ENCODE data around the gene AGK. TPM values are rescaled to one million over a fixed set of nuclear protein-coding genes. Genes with fewer than 3 reads are reported as not detected.

AGK gene
- total and polyA plus RNA-seq, 12 donors, result 17.7 to 45.1 (median 38.3) TPM

- H3K4me3 ChIP-seq, result no peak overlapping the region
- no peak overlapping the region for H3K27ac ChIP-seq
- H3K9me3 ChIP-seq, result peaks cover 0 to 27% (median 5%) of the 10 kb centered on the region in 11 donors
- H3K4me1 ChIP-seq, result peaks cover 0 to 40% (median 8%) of the 10 kb centered on the region in 9 donors
- peaks cover 0 to 77% (median 4%) of the 10 kb centered on the region in 9 donors for H3K36me3 ChIP-seq
- TF ChIP-seq, protein P1, sequence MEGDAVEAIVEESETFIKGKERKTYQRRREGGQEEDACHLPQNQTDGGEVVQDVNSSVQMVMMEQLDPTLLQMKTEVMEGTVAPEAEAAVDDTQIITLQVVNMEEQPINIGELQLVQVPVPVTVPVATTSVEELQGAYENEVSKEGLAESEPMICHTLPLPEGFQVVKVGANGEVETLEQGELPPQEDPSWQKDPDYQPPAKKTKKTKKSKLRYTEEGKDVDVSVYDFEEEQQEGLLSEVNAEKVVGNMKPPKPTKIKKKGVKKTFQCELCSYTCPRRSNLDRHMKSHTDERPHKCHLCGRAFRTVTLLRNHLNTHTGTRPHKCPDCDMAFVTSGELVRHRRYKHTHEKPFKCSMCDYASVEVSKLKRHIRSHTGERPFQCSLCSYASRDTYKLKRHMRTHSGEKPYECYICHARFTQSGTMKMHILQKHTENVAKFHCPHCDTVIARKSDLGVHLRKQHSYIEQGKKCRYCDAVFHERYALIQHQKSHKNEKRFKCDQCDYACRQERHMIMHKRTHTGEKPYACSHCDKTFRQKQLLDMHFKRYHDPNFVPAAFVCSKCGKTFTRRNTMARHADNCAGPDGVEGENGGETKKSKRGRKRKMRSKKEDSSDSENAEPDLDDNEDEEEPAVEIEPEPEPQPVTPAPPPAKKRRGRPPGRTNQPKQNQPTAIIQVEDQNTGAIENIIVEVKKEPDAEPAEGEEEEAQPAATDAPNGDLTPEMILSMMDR (IDR thresholded peaks at IDR 0.05), result no peak
- DNase-seq (no peak), ATAC-seq (no peak)
- H3K27me3 ChIP-seq, result no peaks in the 10 kb centered on the region
- intact Hi-C loops (cut with DNase I), result no loop called here
These were observed 21.0 kb downstream of the AGK start for GRCh38 chr7:141572175-141572574.

GRCh38 chr7:141573511-141573910 lies 22.3 kb downstream of the AGK start:
- peaks cover 0 to 34% (median 5%) of the 10 kb centered on the region in 11 donors for H3K9me3 ChIP-seq
- TF ChIP-seq, protein P1 (IDR thresholded peaks at IDR 0.05), result no peak
- DNase-seq (no peak), ATAC-seq (peak in 5 of 8 donors; percentile 42 to 81 (median 60))
- H3K27me3 ChIP-seq, result no peaks in the 10 kb centered on the region
- H3K27ac ChIP-seq, result peak overlapping the region in 1 of 10 donors; percentile 37
- 57 to 71% methylated on average over 6 of the region's 6 CpGs for WGBS, 2 donors
- H3K4me3 ChIP-seq, result no peak overlapping the region
- H3K4me1 ChIP-seq, result peaks cover 0 to 28% (median under 1%) of the 10 kb centered on the region in 9 donors
- peaks cover 0 to 69% (median 0%) of the 10 kb centered on the region in 9 donors for H3K36me3 ChIP-seq
- intact Hi-C loops (cut with DNase I), result no loop called here

DNA sequence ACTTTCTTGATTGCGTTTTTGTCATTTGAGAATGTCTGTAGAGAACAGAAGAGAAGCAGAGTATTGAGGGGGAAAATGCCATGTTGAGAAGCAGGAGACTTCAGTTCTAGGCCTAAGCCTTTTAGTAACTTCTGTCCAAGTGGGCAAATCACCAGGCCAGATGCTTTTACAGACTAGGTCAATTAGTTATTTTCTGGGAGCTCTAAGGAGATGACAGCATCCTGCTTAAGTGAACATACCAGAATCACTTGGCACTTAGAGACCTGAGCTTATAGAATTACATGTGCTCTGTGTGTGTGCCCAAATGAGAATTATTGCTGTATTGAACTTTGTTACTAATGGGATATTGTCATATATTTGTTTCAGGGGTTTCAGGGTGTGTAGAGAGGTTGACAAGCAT lies 24.0 kb downstream of the AGK start:
- Histone ChIP-seq H3K4me1 (peaks cover 0 to 26% (median 0%) of the 10 kb centered on the region in 9 donors), H3K27ac (no peak overlapping the region), H3K36me3 (peaks cover 0 to 63% (median 0%) of the 10 kb centered on the region in 9 donors), H3K9me3 (peaks cover 0 to 50% (median 13%) of the 10 kb centered on the region in 11 donors), H3K4me3 (no peak overlapping the region), H3K27me3 (no peaks in the 10 kb centered on the region)
- no peak for ATAC-seq
- WGBS, 2 donors, result 100% methylated on average over 1 of the region's 1 CpG
- intact Hi-C loops (cut with DNase I), result no loop called here
- DNase-seq, result no peak
- TF ChIP-seq, protein P1 (IDR thresholded peaks at IDR 0.05), result no peak

DNA sequence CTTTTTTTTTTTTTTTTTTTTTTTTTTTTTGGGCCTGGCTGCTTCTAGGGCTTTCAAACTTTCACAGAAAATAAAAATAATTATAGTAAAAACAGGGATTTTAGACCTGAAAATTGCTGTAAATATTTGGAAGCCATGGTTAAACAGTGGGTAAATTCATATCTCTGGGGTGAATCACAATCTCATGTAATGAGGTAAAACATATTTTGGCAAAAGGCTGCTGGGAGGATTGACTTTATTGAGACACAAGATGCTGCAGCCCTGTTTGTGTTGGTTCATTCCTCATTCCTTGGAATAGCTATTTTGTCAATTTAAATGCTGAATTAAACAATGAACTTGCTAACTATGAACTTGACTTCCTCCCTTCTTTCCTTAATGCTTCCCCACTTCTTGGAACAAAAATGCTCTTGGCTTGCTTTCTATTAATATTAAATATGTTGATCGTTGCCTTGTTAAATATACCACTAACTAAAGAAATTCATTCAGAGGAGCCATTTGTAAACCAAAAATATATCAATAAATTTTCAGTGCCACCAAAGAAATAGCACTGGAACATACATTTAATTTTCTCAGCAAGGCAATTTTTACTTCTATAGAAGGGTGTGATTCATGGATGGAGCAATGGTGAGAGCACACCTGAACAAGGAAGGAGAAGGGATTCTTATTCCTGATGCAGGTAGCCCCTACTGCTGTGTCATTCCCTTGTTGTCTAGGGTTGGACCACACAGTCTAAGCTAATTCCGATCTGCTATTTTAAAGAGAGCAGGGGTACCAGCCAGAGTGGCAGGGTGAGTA lies 24.6 kb downstream of the AGK start:
- 94 to 100% methylated on average over 2 of the region's 2 CpGs for WGBS, 2 donors
- no peaks in the 10 kb centered on the region for H3K27me3 ChIP-seq

More for the DNA sequence above, 24.6 kb downstream of the AGK start:
- H3K4me1 ChIP-seq, result peaks cover 0 to 24% (median 0%) of the 10 kb centered on the region in 9 donors
- peaks cover 0 to 63% (median 0%) of the 10 kb centered on the region in 9 donors for H3K36me3 ChIP-seq
- TF ChIP-seq, protein P1 (IDR thresholded peaks at IDR 0.05), result no peak
- ATAC-seq (no peak), DNase-seq (no peak)
- intact Hi-C loops (cut with DNase I), result no loop called here
- H3K27ac ChIP-seq, result no peak overlapping the region
- H3K9me3 ChIP-seq, result peaks cover 0 to 51% (median 13%) of the 10 kb centered on the region in 11 donors
- H3K4me3 ChIP-seq, result no peak overlapping the region

Data from heart right ventricle (tissue), 16 donors.